HG02938 (cell line): ENCODE measurements around the gene TEX53.

ENCODE experiments used
- ATAC-seq: cut with Tn5 transposase; IDR thresholded peaks from one replicate; pipeline ENCODE4 v1.9.1; 2021; ENCODE audit warnings: mild to moderate bottlenecking, moderate library complexity; ENCODE audit not compliant: unreplicated experiment

Gene TEX53

GRCh38 chr9:114657705-114658104, at the start of gene TEX53:
Gene TEX53 (minus strand): TSS chr9:114657805. CDS start chr9:114657774, 31 bp downstream.
- ATAC-seq, result no peak

- no peak for ATAC-seq
Observed at GRCh38 chr9:114706711-114707110, 49.1 kb upstream of the TEX53 start.

GRCh38 chr9:114701988-114702387, 44.4 kb upstream of the TEX53 start:
- ATAC-seq, result no peak

GRCh38 chr9:114697951-114698351, 40.3 kb upstream of the TEX53 start:
- ATAC-seq, result peak; percentile 49

GRCh38 chr9:114696814-114697544, 39.4 kb upstream of the TEX53 start:
- peak; percentile 73 for ATAC-seq

- no peak for ATAC-seq
Observed at GRCh38 chr9:114695948-114696347, 38.3 kb upstream of the TEX53 start.

GRCh38 chr9:114694719-114695269, 37.2 kb upstream of the TEX53 start:
- ATAC-seq, result peak; percentile 31

- ATAC-seq, result no peak
Observed at GRCh38 chr9:114694146-114694545, 36.5 kb upstream of the TEX53 start.

- ATAC-seq, result no peak
Observed at GRCh38 chr9:114693248-114693855, 35.7 kb upstream of the TEX53 start.

- no peak for ATAC-seq
Observed at GRCh38 chr9:114691956-114692295, 34.3 kb upstream of the TEX53 start.

GRCh38 chr9:114691046-114691955, 33.7 kb upstream of the TEX53 start:
- ATAC-seq, result peak; percentile 71

GRCh38 chr9:114690308-114690707, 32.7 kb upstream of the TEX53 start:
- ATAC-seq, result no peak

GRCh38 chr9:114689813-114690212, 32.2 kb upstream of the TEX53 start:
- no peak for ATAC-seq

GRCh38 chr9:114688909-114689610, 31.5 kb upstream of the TEX53 start:
- no peak for ATAC-seq

- no peak for ATAC-seq
Observed at GRCh38 chr9:114688379-114688778, 30.8 kb upstream of the TEX53 start.

- no peak for ATAC-seq
Observed at GRCh38 chr9:114687034-114687433, 29.4 kb upstream of the TEX53 start.

GRCh38 chr9:114685951-114686350, 28.3 kb upstream of the TEX53 start:
- ATAC-seq, result no peak

GRCh38 chr9:114684036-114684435, 26.4 kb upstream of the TEX53 start:
- no peak for ATAC-seq

- ATAC-seq, result no peak
Observed at GRCh38 chr9:114682846-114683245, 25.2 kb upstream of the TEX53 start.

- ATAC-seq, result peak; percentile 83
Observed at GRCh38 chr9:114681594-114682332, 24.2 kb upstream of the TEX53 start, which contains the start of gene TEX48. Gene TEX48 (minus strand): TSS chr9:114682192. CDS start chr9:114671723, 10,469 bp downstream.
